Parathyroid adenoma (tissue), 2 donors: ENCODE data around the gene NAV2.

Experiments used
- H2AFZ ChIP-seq: fragments of 300-600 bp; sonication (generic); one replicate; pipeline ENCODE4 v1.7.0; 2017; ENCODE audit warnings: antibody characterized with exemption, mild to moderate bottlenecking
- H3K27ac ChIP-seq: fragments of 300-600 bp; sonication (generic); one replicate; pipeline ENCODE4 v1.7.0; 2017
- H3K27me3 ChIP-seq: fragments of 300-600 bp; sonication (generic); one replicate; pipeline ENCODE4 v1.7.0; 2017; ENCODE audit warnings: low read length; ENCODE audit not compliant: control insufficient read depth, insufficient read depth
- H3K36me3 ChIP-seq: fragments of 300-600 bp; sonication (generic); one replicate; pipeline ENCODE4 v1.7.0; 2017; ENCODE audit warnings: low read length; ENCODE audit not compliant: control insufficient read depth, insufficient read depth
- H3K4me1 ChIP-seq: fragments of 300-600 bp; sonication (generic); one replicate; pipeline ENCODE4 v1.7.0; 2017; ENCODE audit warnings: control low read depth
- H3K4me2 ChIP-seq: fragments of 300-600 bp; sonication (generic); one replicate; pipeline ENCODE4 v1.7.0; 2017; ENCODE audit warnings: low read length
- H3K4me3 ChIP-seq: fragments of 300-600 bp; sonication (generic); one replicate; pipeline ENCODE4 v1.7.0; 2017; ENCODE audit warnings: low read depth, low read length
- H3K79me2 ChIP-seq: fragments of 300-600 bp; sonication (generic); one replicate; pipeline ENCODE4 v1.7.0; 2017; ENCODE audit warnings: control low read depth
- H3K9ac ChIP-seq: fragments of 300-600 bp; sonication (generic); one replicate; pipeline ENCODE4 v1.7.0; 2017; ENCODE audit warnings: mild to moderate bottlenecking
- H3K9me3 ChIP-seq: fragments of 300-600 bp; sonication (generic); one replicate; pipeline ENCODE4 v1.7.0; 2017; ENCODE audit warnings: low read length; ENCODE audit not compliant: control insufficient read depth
- TF ChIP-seq, protein P1 (sequence below): fragments of 300-600 bp; sonication (generic); IDR thresholded peaks from one replicate; pipeline ENCODE4 v1.7.0; 2017; ENCODE audit warnings: antibody characterized with exemption, mild to moderate bottlenecking
- donor health status: primary hyperparathyroidism.

The NAV2 gene

DNA sequence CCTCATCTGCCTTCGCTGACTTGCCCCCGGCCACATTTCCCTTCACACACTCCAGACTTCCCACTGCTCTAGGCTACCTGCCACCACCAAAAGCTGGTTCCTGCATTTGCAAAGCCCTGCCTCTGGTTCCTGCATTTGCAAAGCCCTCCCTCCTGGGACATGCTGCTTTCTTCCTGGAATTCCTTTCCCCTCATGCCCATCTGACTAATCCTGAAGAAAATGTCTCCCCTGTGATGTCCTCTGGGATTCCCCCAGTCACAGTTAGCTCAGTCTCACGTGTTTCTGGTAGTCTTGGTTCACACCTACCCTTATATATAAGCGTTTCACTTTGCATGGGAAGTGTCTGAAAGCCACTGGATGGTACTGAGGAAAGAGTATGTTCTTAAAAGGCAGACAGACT is 240.7 kb downstream of the NAV2 start:
- Histone ChIP-seq H3K4me3 (no peak overlapping the region), H3K4me1 (no peaks in the 10 kb centered on the region), H3K9me3 (no peaks in the 10 kb centered on the region), H3K9ac (no peak overlapping the region), H3K27ac (no peak overlapping the region), H3K36me3 (no peaks in the 10 kb centered on the region), H3K27me3 (no peaks in the 10 kb centered on the region), H3K79me2 (no peaks in the 10 kb centered on the region), H3K4me2 (no peak overlapping the region), H2AFZ (no peak overlapping the region)
- TF ChIP-seq, protein P1, sequence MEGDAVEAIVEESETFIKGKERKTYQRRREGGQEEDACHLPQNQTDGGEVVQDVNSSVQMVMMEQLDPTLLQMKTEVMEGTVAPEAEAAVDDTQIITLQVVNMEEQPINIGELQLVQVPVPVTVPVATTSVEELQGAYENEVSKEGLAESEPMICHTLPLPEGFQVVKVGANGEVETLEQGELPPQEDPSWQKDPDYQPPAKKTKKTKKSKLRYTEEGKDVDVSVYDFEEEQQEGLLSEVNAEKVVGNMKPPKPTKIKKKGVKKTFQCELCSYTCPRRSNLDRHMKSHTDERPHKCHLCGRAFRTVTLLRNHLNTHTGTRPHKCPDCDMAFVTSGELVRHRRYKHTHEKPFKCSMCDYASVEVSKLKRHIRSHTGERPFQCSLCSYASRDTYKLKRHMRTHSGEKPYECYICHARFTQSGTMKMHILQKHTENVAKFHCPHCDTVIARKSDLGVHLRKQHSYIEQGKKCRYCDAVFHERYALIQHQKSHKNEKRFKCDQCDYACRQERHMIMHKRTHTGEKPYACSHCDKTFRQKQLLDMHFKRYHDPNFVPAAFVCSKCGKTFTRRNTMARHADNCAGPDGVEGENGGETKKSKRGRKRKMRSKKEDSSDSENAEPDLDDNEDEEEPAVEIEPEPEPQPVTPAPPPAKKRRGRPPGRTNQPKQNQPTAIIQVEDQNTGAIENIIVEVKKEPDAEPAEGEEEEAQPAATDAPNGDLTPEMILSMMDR, result no peak

DNA sequence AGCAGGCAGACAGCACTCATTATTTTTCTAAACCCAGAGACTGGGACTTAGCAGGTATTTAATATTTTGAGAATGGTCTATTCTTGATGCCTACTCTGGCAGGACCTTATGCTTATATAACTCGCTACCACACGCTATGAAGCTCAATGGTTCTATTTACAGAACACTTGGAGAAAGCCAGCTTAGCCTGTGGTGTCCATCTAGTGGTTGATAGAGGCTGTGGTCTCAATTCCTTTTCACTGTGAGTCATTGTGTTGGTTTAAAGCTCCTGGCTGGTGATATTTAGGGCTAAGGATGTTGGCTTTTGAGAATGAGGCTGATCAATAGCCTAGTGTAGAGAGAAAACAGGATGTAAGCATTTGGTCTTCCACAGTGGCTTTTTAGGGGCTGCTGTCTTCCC is 241.3 kb downstream of the NAV2 start:
- no peak overlapping the region for H3K27ac ChIP-seq
- no peak overlapping the region for H3K9ac ChIP-seq
- H3K36me3 ChIP-seq, result no peaks in the 10 kb centered on the region

DNA sequence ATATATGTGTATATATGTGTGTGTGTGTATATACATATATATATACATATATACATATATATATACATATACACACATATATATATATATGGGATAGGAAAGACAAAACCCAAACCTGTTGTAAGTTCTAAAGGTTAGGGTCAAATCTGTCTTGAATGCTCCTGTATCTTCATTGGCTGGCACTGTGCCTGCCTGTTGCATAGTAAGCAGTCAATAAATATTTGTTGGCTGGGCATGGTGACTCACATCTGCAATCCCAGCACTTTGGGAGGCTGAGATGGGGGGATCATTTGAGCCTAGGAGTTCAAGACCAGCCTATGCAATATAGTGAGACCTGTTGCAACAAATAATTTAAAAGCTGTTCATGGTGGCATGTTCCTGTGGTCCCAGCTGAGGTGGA is 242.3 kb downstream of the NAV2 start:
- TF ChIP-seq, protein P1, result no peak

More for the DNA sequence above, 241.3 kb downstream of the NAV2 start:
- Histone ChIP-seq H3K27me3 (no peaks in the 10 kb centered on the region), H3K9me3 (no peaks in the 10 kb centered on the region), H3K4me1 (no peaks in the 10 kb centered on the region), H3K4me3 (no peak overlapping the region), H3K4me2 (no peak overlapping the region), H3K79me2 (no peaks in the 10 kb centered on the region), H2AFZ (no peak overlapping the region)
- TF ChIP-seq, protein P1, result no peak

DNA sequence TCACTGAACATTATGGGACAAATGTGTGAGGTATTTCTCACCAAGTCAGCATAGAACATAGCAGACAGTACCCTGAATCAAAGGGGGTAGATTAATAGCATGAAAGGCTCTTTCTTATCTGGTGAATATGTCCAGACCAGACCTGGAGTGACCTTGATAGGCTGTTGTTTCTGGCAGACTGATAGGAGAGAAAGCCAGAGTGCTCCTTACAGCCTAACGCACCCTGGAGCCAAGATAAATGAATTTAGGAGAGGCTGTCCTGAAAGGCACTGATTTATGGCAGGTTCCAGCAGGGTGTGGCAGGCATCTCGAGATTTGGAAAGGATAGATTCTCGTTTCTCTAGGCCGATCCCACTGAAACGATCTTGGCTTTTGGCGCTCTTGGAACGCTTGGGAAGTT is 243.0 kb downstream of the NAV2 start:
- no peak overlapping the region for H3K4me3 ChIP-seq
- H3K27me3 ChIP-seq, result no peaks in the 10 kb centered on the region
- no peaks in the 10 kb centered on the region for H3K4me1 ChIP-seq
- no peak overlapping the region for H3K27ac ChIP-seq
- TF ChIP-seq, protein P1, result no peak
- no peaks in the 10 kb centered on the region for H3K36me3 ChIP-seq
- no peak overlapping the region for H3K4me2 ChIP-seq
- no peak overlapping the region for H2AFZ ChIP-seq
- no peak overlapping the region for H3K9ac ChIP-seq
- no peaks in the 10 kb centered on the region for H3K79me2 ChIP-seq
- H3K9me3 ChIP-seq, result no peaks in the 10 kb centered on the region

More for the DNA sequence above, 242.3 kb downstream of the NAV2 start:
- Histone ChIP-seq H3K4me3 (no peak overlapping the region), H3K4me2 (no peak overlapping the region), H3K9ac (no peak overlapping the region), H3K36me3 (no peaks in the 10 kb centered on the region), H3K27me3 (no peaks in the 10 kb centered on the region), H3K4me1 (no peaks in the 10 kb centered on the region), H3K9me3 (no peaks in the 10 kb centered on the region), H3K27ac (no peak overlapping the region), H3K79me2 (no peaks in the 10 kb centered on the region), H2AFZ (no peak overlapping the region)

DNA sequence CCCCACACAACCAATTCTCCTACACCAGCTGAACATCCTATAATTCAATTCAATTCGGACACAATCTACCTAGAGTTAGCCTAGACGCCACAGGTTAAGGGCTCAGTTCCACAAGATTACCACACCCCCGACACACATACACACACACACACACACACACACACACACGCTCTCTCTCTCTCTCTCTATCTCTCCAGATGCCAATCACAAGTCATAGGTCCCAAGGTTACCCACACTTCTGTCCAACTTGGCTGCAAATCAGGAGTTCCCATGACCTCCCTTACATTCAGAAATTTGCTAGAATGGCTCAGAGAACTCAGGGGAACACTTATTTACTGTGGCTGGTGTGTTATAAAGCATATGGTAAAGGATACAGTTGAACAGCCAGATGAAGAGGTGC is 243.6 kb downstream of the NAV2 start:
- Histone ChIP-seq H3K36me3 (no peaks in the 10 kb centered on the region), H3K27me3 (no peaks in the 10 kb centered on the region), H3K27ac (no peak overlapping the region), H3K4me2 (no peak overlapping the region), H3K4me3 (no peak overlapping the region), H3K79me2 (no peaks in the 10 kb centered on the region), H3K9me3 (no peaks in the 10 kb centered on the region), H2AFZ (no peak overlapping the region), H3K9ac (no peak overlapping the region), H3K4me1 (no peaks in the 10 kb centered on the region)
- TF ChIP-seq, protein P1, result no peak
